KMS-11 (cell line): Measurements from ENCODE around the gene GRAP.

Experiments used
- H2AFZ ChIP-seq: fragments of 200-600 bp; sonication (generic); 2 replicates; pipeline ENCODE4 v1.6.1; 2016; ENCODE audit warnings: antibody characterized with exemption, mixed run types, low read depth
- H3K27ac ChIP-seq: fragments of 200-600 bp; sonication (generic); 2 replicates; pipeline ENCODE4 v1.6.1; 2016; ENCODE audit warnings: mild to moderate bottlenecking, mixed run types
- H3K27me3 ChIP-seq: fragments of 200-600 bp; sonication (generic); 2 replicates; pipeline ENCODE4 v1.6.1; 2017; ENCODE audit warnings: mild to moderate bottlenecking, low read depth, mixed run types, moderate library complexity; ENCODE audit not compliant: insufficient read depth
- H3K36me3 ChIP-seq: fragments of 200-600 bp; sonication (generic); 2 replicates; pipeline ENCODE4 v1.6.1; 2017; ENCODE audit warnings: mild to moderate bottlenecking, mixed run types; ENCODE audit not compliant: insufficient read depth
- H3K4me1 ChIP-seq: fragments of 200-600 bp; sonication (generic); 2 replicates; pipeline ENCODE4 v1.6.1; 2016; ENCODE audit warnings: mild to moderate bottlenecking, low read depth, mixed run types; ENCODE audit not compliant: poor library complexity, severe bottlenecking
- H3K4me2 ChIP-seq: fragments of 200-600 bp; sonication (generic); 2 replicates; pipeline ENCODE4 v1.7.0; 2016; ENCODE audit warnings: mild to moderate bottlenecking, mixed run types
- H3K4me3 ChIP-seq: fragments of 200-600 bp; sonication (generic); IDR thresholded peaks from 2 replicates; pipeline ENCODE4 v1.6.1; 2017; ENCODE audit warnings: low read depth, low read length, mixed read lengths; ENCODE audit not compliant: insufficient read depth
- H3K79me2 ChIP-seq: fragments of 200-600 bp; sonication (generic); 2 replicates; pipeline ENCODE4 v1.6.1; 2016; ENCODE audit warnings: low read depth, mixed run types; ENCODE audit not compliant: insufficient read depth
- H3K9ac ChIP-seq: fragments of 200-600 bp; sonication (generic); 2 replicates; pipeline ENCODE4 v1.6.1; 2016; ENCODE audit warnings: mild to moderate bottlenecking, mixed run types
- H4K20me1 ChIP-seq: fragments of 200-600 bp; sonication (generic); 2 replicates; pipeline ENCODE4 v1.6.1; 2016; ENCODE audit warnings: mild to moderate bottlenecking, mixed run types; ENCODE audit not compliant: insufficient read depth
- CTCF ChIP-seq: fragments of 200-600 bp; sonication (generic); conservative IDR thresholded peaks from 2 replicates; pipeline ENCODE4 v1.6.1; 2017; ENCODE audit warnings: low read depth, mild to moderate bottlenecking, antibody characterized with exemption, low read length, moderate library complexity, mixed read lengths

The GRAP gene

GRCh38 chr17:18985475-18985874, 61.3 kb downstream of the GRAP start:
- no peak overlapping the region for H3K27ac ChIP-seq
- no peaks in the 10 kb centered on the region for H3K79me2 ChIP-seq
- no peak overlapping the region for H3K4me2 ChIP-seq
- no peak for TF ChIP-seq CTCF
- H3K4me1 ChIP-seq, result no peaks in the 10 kb centered on the region
- no peak overlapping the region for H3K4me3 ChIP-seq
- no peaks in the 10 kb centered on the region for H3K36me3 ChIP-seq
- H3K27me3 ChIP-seq, result no peaks in the 10 kb centered on the region
- no peaks in the 10 kb centered on the region for H4K20me1 ChIP-seq
- H2AFZ ChIP-seq, result no peak overlapping the region
- no peak overlapping the region for H3K9ac ChIP-seq

- H3K36me3 ChIP-seq, result no peaks in the 10 kb centered on the region
- no peaks in the 10 kb centered on the region for H3K4me1 ChIP-seq
- H3K4me3 ChIP-seq, result no peak overlapping the region
- H3K27me3 ChIP-seq, result no peaks in the 10 kb centered on the region
- no peak overlapping the region for H2AFZ ChIP-seq
- no peak overlapping the region for H3K27ac ChIP-seq
- H4K20me1 ChIP-seq, result no peaks in the 10 kb centered on the region
- no peak overlapping the region for H3K9ac ChIP-seq
- TF ChIP-seq CTCF, result no peak
- H3K79me2 ChIP-seq, result no peaks in the 10 kb centered on the region
- H3K4me2 ChIP-seq, result no peak overlapping the region
Observed at GRCh38 chr17:18984273-18985114, 62.3 kb downstream of the GRAP start.

- Histone ChIP-seq H3K9ac (no peak overlapping the region), H4K20me1 (no peaks in the 10 kb centered on the region), H3K4me1 (no peaks in the 10 kb centered on the region), H3K27ac (no peak overlapping the region), H3K36me3 (no peaks in the 10 kb centered on the region), H3K27me3 (no peaks in the 10 kb centered on the region), H3K4me3 (no peak overlapping the region), H3K4me2 (no peak overlapping the region), H2AFZ (no peak overlapping the region), H3K79me2 (no peaks in the 10 kb centered on the region)
- TF ChIP-seq CTCF, result no peak
Observed at GRCh38 chr17:18981642-18982424, 64.9 kb downstream of the GRAP start.

- no peak overlapping the region for H3K4me3 ChIP-seq
- H3K9ac ChIP-seq, result no peak overlapping the region
- no peaks in the 10 kb centered on the region for H3K27me3 ChIP-seq
- no peaks in the 10 kb centered on the region for H4K20me1 ChIP-seq
- H2AFZ ChIP-seq, result no peak overlapping the region
- H3K36me3 ChIP-seq, result no peaks in the 10 kb centered on the region
- H3K27ac ChIP-seq, result no peak overlapping the region
- H3K4me1 ChIP-seq, result no peaks in the 10 kb centered on the region
- TF ChIP-seq CTCF, result no peak
- no peak overlapping the region for H3K4me2 ChIP-seq
- H3K79me2 ChIP-seq, result no peaks in the 10 kb centered on the region
Observed at GRCh38 chr17:18981335-18981641, 65.5 kb downstream of the GRAP start.
